T-helper 1 cell (primary cell): ENCODE measurements around the gene IL21R.

Experiments used
- DNase-seq, 5 donors: peaks; one replicate each; pipeline ENCODE4 v3.0.0-alpha.2; 2012 to 2020
- total RNA-seq, 4 donors: gene quantifications; one replicate each; lab custom pipeline; 2026; lab: John Stamatoyannopoulos, UW

Gene IL21R
- 52.2 to 88.4 (median 69.1) reads per million in 4 donors for total RNA-seq

DNA sequence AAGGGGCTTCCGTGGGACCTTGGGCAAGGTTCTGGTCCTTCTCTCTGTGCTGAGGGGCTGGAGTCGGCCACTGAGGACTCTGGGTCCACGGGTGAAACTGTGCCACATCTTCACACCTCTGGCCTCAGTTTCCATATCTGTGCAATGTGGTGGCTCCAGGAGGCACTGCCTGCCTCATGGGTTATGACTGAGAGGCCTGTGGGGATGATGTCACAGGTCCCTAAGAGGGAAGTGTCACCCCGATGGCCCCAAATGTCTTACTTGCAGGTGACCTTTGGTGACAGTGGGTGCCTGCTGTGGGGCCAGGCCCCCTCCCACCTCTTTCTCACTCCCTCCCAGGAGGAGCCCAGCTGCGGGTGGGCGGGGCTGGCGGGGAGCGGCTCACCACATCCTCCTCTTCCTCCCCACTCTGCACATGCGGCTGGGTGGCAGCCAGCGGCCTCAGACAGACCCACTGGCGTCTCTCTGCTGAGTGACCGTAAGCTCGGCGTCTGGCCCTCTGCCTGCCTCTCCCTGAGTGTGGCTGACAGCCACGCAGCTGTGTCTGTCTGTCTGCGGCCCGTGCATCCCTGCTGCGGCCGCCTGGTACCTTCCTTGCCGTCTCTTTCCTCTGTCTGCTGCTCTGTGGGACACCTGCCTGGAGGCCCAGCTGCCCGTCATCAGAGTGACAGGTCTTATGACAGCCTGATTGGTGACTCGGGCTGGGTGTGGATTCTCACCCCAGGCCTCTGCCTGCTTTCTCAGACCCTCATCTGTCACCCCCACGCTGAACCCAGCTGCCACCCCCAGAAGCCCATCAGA is at the start of gene IL21R:
Gene IL21R (plus strand): TSS at position 407 of the 801 bp plus-strand sequence. CDS start 27,898 bp downstream, outside the sequence.
- DNase-seq, result peak; percentile 67 to 91 (median 80)

- DNase-seq, result no peak
Observed at GRCh38 chr16:27353853-27354252, 48.1 kb upstream of the IL21R start.

DNA sequence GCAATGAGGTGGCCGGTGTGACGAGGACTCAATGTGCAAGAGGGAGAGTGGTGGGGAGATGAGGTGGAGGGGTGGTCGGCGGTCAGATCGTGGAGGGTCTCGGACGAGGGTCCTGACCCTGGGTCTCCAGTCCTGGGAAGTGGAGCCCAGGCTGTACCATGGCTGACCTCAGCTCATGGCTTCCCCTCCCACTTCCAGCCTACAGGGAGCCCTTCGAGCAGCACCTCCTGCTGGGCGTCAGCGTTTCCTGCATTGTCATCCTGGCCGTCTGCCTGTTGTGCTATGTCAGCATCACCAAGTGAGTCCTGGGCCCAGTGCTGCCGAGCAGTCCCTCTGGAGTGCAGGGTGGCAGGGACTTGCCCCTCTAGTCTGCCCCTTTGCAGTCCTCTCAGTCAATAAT is 46.4 kb upstream of the IL21R start:
- peak in 2 of 5 donors; percentile 23 to 47 for DNase-seq

DNA sequence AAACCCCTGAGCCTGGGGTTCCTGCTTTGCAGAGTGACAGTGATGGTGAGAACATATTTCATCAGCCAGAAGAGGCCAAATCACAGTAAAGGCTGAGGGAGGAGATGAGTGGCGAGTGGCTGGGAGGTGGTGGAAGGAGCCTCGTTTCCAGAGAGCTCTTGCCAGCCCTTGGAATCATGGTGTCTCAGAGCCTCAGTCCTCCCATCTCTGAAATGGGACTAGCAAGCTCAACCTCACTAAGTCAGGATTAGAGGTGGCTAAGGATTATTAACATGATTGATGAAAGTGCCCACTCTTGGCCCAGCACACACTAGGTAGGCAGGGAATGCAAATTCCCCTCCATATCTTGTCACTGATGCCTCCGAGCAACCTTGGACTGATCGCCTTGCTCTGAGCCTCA is 45.2 kb upstream of the IL21R start:
- DNase-seq, result no peak

DNA sequence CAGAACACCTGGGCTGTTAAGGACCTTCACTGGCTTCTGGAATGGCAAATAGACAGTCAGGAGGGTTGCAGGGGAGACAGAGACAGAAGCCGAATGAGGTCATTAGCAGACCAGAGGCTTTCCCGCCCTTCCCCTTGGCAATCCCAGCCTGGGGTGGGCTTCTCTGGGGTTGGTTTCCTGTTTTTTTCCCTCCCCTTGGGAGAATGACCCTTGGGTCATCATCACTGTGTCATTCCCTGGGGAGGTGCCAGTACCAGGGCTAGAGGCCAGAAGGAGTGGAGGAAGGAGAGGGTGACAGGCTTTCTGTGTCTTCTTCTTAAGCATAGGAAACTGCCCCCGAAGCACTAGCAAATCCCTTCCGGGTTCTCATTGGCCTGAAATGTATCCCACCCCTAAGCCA is 42.9 kb upstream of the IL21R start:
- DNase-seq, result no peak

GRCh38 chr16:27359615-27360014 is 42.4 kb upstream of the IL21R start:
- no peak for DNase-seq

DNA sequence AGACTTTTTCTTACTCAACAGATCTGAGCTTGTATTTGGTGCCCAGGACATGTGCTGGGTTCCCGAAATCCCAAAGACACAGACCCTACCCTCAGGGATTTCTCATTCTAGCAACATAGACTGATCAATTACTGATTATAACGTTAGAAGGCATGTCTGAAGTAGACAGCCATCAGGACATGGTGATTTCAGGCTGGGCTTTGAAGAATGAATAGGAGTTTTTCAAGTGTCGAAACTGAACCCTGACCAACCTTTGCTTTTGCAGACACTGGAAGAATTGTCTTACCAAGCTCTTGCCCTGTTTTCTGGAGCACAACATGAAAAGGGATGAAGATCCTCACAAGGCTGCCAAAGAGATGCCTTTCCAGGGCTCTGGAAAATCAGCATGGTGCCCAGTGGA is 40.0 kb upstream of the IL21R start:
- DNase-seq, result no peak

DNA sequence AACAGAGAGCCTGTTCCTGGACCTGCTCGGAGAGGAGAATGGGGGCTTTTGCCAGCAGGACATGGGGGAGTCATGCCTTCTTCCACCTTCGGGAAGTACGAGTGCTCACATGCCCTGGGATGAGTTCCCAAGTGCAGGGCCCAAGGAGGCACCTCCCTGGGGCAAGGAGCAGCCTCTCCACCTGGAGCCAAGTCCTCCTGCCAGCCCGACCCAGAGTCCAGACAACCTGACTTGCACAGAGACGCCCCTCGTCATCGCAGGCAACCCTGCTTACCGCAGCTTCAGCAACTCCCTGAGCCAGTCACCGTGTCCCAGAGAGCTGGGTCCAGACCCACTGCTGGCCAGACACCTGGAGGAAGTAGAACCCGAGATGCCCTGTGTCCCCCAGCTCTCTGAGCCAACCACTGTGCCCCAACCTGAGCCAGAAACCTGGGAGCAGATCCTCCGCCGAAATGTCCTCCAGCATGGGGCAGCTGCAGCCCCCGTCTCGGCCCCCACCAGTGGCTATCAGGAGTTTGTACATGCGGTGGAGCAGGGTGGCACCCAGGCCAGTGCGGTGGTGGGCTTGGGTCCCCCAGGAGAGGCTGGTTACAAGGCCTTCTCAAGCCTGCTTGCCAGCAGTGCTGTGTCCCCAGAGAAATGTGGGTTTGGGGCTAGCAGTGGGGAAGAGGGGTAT is 39.3 kb upstream of the IL21R start:
- no peak for DNase-seq

DNA sequence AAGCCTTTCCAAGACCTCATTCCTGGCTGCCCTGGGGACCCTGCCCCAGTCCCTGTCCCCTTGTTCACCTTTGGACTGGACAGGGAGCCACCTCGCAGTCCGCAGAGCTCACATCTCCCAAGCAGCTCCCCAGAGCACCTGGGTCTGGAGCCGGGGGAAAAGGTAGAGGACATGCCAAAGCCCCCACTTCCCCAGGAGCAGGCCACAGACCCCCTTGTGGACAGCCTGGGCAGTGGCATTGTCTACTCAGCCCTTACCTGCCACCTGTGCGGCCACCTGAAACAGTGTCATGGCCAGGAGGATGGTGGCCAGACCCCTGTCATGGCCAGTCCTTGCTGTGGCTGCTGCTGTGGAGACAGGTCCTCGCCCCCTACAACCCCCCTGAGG is 38.7 kb upstream of the IL21R start:
- DNase-seq, result no peak

DNA sequence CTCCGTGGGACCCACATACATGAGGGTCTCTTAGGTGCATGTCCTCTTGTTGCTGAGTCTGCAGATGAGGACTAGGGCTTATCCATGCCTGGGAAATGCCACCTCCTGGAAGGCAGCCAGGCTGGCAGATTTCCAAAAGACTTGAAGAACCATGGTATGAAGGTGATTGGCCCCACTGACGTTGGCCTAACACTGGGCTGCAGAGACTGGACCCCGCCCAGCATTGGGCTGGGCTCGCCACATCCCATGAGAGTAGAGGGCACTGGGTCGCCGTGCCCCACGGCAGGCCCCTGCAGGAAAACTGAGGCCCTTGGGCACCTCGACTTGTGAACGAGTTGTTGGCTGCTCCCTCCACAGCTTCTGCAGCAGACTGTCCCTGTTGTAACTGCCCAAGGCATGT is 38.2 kb upstream of the IL21R start:
- DNase-seq, result no peak

DNA sequence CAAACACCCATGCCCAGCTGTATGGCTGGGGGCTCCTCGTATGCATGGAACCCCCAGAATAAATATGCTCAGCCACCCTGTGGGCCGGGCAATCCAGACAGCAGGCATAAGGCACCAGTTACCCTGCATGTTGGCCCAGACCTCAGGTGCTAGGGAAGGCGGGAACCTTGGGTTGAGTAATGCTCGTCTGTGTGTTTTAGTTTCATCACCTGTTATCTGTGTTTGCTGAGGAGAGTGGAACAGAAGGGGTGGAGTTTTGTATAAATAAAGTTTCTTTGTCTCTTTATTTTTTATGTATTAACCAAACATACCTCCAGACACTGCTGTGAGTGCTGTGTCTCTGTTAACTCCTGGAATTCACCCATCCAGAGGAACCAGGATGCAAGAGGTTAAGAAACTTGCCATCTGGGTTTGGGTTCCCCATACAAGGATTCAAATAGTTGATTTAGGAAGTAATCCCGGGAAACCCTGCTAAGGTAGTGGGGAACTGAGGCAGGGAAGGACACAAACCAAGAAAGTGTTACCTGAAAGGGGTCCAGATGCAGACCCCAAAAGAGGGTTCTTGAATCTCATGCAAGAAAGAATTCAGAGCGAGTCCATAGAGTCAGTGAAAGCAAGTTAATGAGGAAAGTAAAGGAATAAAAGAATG is 37.4 kb upstream of the IL21R start:
- DNase-seq, result no peak

DNA sequence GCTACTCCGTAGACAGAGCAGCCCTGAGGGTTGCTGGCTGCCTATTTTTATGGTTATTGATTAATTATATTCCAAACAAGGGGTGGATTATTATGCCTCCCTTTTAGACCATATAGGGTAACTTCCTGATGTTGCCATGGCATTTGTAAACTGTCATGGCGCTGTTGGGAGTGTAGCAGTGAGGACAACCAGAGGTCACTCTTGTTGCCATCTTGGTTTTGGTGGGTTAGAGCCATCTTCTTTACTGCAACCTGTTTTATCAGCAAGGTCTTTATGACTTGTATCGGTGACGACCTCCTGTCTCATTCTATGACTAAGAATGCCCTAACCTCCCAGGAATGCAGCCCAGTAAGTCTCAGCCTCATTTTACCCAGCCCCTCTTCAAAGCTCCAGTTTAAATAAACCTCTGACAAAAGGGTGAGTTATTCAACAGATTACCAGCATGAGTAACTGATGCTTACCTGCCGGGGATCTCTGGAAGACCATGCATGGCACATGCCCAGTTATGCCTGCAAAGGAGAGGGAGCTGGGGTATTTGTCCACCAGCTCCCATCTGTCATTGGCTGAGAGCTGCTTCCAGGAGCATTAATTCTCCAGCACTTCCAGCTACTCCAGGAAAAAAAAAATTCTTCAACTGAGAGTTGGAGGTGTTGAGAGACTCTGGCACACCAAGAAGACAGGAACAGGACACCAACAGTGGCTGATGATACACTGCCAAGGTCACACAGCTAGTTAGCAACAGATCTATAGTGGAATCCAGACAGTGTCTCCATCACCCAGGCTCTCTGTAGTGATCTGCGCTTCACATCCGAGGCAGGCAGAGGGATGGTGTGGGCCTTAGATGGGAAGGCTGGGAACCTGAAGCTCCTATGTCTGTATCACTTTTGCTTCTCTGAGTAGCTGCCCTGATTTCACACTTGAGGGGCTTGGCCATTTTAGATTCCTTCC is 36.6 kb upstream of the IL21R start:
- no peak for DNase-seq

DNA sequence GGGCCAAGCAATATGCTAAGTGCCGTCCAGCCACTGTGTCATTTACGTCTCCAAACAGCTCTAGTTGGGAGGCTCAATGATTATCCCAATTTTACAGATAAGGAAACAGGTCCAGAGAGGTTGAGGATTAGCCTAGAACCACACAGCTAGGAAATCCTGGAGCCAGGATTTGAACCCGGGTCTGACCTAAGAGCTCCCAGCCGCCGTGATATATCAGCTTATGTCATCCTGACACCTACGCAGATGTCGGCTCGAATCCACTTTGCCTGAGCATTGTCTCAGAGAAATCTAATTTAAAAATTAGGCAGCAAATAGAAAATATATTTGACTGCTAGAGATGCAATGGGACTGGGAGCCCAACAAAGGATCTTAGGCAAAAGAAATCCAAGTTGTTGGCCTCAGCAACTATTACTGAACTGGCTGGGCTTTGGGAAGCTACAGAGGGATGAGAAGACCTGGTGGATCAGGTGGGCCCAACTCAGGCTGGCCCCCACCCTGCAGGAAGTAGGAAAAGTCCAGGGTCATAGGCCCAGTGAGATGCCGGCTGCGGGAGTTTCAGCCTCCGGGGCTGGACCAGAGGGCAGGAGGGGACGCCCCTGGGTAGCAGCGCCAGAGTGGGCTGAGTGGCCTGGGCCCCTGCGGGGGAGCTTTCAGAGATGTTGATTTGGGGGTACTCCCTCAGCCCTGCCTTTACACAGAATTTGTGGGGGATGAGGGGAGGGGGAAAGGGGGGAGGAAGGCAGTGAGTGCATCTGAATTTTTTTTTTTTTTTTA is 35.1 kb upstream of the IL21R start:
- DNase-seq, result peak in 1 of 5 donors; percentile 15

DNA sequence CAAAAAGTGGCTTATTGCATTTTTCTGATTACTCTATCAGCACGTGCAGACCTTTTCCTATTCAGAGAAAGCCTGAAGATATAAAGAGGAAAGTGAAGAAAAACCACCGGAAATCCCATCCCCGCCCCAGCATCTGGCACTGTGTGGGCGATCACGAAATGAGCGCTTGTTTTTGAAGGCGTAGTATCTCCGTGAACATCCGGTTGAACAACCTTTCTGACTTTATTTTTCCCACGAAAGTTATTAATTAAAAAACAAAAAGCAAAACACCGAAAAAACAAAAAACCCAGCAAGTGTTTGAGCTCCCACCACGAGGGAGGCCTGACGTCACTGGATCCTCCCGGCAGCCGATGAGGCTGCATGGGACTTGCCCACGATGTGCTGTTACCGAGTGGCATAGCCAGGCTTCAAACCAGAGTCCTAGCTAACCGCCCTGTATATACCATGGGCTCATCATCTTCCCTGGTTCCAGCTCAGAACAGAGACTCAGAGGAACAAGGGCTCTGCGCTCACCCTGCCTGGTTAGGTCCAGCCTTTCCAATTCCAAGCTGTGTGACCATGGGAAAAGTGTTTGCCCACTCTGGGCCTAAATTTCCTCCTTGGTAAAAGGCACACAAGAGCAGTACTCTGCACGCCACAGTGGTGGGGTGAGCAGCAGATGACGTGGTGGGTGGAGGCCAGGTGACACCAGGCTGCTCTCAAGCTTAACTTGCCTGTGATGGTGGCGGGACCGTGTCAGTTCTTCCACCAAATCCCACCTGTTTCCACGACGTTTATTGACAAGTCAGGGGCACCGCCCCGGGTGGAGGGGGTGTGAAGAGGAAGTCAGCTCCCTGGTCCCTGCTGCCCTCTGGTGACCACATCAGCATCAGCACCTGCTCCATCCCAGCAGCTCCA is 34.3 kb upstream of the IL21R start:
- peak; percentile 75 to 87 (median 85) for DNase-seq

DNA sequence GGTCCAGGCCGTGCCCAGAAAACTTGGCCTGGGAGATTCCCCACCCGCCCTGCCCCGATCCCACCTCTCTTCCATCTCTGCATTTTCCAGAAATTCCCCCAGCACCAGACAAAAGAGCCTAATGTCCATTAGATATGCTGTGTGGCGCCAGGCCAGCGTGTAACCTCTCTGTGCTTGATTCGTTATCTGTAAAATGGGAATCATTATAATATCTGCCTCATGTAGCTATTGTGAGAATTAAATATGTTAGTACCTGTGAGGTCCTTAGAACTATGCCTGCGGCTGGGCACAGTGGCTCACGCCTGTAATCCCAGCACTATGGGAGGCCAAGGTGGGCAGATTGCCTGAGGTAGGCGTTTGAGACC is 33.6 kb upstream of the IL21R start:
- no peak for DNase-seq

- no peak for DNase-seq
Observed at GRCh38 chr16:27369806-27370205, 32.2 kb upstream of the IL21R start.

DNA sequence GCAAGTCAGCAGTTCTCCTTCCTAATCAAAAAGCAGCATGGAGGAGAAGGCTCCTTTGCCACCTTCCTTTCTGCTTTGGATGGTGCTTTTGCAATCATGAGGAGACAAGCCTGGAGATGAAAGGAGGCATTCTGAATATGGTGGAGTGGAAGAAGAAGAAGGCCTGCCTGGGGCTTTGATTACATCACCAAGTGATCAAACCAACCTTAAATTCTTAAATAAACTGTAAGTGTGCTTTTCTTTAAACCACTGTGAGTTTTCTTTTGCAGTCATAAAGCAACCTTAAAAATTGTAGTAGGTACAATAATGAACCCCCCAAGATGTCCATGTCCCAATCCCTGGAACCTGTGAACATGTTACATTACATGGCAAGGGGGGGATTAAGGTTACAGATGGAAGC is 31.7 kb upstream of the IL21R start:
- no peak for DNase-seq

GRCh38 chr16:27373312-27373711 is 28.7 kb upstream of the IL21R start:
- DNase-seq, result no peak

GRCh38 chr16:27374221-27374803 is 27.7 kb upstream of the IL21R start:
- DNase-seq, result peak in 1 of 5 donors; percentile 46

GRCh38 chr16:27374804-27375425 is 27.1 kb upstream of the IL21R start:
- DNase-seq, result peak in 3 of 5 donors; percentile 17 to 40 (median 19)
